Measurements from ENCODE around the gene CITED2.
"Not testable (repeated sequence)": the region's sequence is repeated elsewhere in the genome, so short reads cannot be mapped to it uniquely, and the experiment has no call there.

The CITED2 gene

GRCh38 chr6:139363797-139364196 lies 10.7 kb downstream of the CITED2 start:
- DNase-seq = not testable (repeated sequence)

DNA sequence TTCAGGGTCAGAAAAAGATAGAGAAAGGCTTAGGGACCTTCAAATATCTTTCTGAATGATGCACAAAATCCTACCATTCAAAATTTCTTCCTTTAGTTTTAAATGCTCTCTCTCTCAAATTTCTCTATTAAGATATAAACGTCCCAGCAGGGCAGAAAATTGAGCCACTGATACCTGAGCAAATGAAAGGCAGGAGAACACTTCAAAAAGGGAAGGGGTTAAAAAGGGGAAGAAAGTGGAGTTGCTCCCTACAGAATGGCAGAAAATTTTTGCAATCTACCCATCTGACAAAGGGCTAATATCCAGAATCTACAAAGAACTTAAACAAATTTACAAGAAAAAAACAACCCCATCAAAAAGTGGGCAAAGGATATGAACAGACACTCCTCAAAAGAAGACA lies 11.3 kb downstream of the CITED2 start:
- not testable (repeated sequence) for DNase-seq

GRCh38 chr6:139361211-139361610 lies 13.2 kb downstream of the CITED2 start:
- peak; percentile 16 for DNase-seq

GRCh38 chr6:139356924-139357323 lies 17.5 kb downstream of the CITED2 start:
- no peak for DNase-seq

DNA sequence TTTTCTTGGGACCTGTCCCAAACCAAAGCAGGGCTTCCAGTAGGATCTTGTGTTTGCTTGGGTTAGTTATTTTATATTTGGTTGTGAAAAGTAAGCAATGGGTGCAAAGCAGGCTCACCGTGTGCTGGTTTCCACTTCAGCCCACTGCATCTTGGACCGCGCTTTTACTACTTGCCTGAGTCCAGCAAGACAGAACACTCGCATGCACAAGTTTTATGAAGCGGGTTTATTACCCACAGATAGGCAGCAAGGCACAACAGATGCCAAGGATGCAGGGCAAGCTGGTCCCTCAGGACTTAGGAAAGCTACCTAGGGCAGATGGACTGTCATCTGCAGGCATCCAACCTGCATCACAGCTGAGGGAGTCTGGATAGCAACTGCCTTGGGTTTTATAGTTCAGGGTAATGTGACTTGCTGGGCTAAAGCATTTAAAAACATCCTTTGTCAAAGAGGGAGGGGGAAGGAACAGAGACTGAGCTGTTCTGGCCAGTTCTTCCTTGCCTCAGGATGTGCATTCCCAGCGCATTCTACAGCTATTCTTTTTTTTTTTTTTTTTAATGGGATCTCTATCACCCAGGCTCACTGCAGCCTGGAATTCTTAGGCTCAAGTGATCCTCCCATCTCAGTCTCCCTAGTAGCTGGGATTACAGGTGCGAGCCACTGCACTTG lies 18.5 kb downstream of the CITED2 start:
- no peak for DNase-seq

DNA sequence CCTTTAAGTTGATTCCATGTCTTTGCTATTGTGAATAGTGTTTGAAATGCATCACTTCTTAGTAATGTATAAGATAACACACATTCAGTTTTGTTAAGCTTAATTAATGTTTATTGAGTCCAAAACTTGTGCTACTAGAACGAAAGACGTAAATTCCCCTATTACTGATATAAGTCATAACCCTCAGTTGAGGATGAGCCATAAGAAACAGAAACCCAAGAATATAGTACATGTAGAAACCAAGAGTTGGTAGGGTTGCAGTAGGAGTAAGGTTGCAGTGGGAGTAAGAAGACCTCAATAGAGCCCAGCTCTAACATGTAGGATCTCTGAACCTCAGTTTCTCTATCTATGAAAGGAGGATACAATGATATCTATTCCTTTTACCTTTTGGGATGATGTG lies 19.3 kb downstream of the CITED2 start:
- DNase-seq = no peak

DNA sequence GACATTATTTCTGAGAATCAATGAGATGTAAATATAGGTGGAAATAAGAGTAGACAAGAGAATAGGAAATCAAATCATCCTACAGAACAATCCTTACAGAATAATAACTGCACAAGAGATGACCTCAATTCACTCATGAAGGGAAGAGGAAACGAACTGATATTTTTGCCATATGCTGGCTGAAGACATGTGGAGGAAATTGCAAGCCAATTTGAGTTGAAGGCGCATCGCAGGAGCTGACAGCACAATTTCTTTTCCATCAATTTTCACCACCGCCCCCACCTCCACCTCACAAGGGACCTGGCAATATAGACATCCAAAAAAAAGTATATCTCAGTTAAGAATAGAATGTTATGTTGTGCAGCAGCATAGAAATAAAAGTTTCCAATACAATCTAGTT lies 20.3 kb downstream of the CITED2 start:
- no peak for DNase-seq

- DNase-seq = no peak
Measured at GRCh38 chr6:139349464-139350020, 24.9 kb downstream of the CITED2 start.

GRCh38 chr6:139346392-139346791 lies 28.1 kb downstream of the CITED2 start:
- no peak for DNase-seq

GRCh38 chr6:139344186-139344963 lies 30.1 kb downstream of the CITED2 start:
- no peak for DNase-seq

DNA sequence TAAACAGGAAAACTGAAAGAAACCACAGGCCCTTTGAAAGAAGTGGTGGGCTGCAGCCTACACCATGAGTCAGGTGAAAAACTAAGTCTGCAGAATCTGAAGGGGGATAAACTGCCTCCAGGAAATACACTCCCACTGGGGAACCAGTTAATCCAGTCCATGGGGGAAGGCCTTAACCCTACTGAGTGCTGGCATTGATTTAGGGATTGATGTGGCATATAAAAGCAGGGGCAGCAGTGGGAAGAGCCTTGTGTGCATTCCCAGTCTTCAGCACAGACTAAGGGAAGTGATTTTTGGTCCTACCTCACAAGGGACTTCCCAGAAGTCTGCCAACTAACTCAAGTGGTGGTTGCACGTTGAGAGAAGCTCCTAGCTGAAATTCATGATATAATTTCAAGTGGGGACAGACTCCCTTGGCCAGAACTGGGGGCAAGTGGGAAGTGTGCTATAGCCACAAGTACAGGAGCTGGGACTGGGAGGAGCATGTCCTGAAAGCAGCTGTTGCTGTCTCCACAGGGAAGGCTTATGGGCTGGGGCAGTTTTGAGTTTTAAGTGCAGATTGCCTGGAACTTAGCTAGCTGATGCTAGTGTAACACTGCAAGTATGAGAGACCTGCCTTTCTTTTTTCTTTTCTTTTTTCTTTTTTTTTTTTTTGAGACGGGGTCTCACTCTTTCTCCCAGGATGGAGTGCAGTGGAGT lies 31.2 kb downstream of the CITED2 start:
- DNase-seq = no peak

- DNase-seq = no peak
Measured at GRCh38 chr6:139341060-139341459, 33.4 kb downstream of the CITED2 start.

- no peak for DNase-seq
Measured at GRCh38 chr6:139338795-139339194, 35.7 kb downstream of the CITED2 start.

DNA sequence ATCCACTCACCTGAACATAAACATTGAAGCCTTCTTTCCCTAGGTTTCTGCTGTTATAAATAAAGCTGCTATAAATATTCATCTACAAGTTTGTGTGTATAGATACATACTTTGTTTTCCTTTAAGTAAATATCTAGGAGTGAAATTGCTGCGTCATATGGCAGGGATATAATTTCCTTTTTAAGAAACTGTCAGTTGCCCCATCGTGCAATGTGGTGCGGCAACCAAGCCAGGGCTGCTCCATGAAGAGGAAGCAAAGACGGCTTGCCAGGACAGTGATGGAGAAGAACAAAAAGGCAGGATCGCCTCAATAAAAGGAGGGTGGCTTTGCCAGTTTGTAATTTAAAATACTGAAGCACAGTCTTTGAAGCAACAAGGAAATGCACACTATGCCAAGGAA lies 36.6 kb downstream of the CITED2 start:
- DNase-seq = no peak

DNA sequence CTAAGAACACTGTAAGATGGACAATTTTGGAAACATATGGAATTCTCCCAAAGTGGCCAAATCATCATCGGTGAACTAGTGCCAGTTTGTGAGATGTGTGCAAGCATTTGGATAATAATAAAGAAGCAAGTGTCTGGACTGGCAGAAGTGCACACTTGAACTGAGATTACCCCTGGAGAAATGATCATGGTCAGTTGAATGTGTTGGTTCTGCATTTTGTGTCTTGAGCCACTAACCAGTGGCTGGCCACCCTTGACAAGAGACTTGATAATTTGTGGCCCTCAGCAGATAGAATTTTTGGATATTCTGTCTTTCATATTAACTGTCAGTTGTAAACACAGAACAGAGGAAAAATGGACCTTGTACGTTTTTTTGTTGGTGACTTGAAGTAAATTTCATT lies 37.4 kb downstream of the CITED2 start:
- no peak for DNase-seq

GRCh38 chr6:139336488-139336887 lies 38.0 kb downstream of the CITED2 start:
- no peak for DNase-seq

DNA sequence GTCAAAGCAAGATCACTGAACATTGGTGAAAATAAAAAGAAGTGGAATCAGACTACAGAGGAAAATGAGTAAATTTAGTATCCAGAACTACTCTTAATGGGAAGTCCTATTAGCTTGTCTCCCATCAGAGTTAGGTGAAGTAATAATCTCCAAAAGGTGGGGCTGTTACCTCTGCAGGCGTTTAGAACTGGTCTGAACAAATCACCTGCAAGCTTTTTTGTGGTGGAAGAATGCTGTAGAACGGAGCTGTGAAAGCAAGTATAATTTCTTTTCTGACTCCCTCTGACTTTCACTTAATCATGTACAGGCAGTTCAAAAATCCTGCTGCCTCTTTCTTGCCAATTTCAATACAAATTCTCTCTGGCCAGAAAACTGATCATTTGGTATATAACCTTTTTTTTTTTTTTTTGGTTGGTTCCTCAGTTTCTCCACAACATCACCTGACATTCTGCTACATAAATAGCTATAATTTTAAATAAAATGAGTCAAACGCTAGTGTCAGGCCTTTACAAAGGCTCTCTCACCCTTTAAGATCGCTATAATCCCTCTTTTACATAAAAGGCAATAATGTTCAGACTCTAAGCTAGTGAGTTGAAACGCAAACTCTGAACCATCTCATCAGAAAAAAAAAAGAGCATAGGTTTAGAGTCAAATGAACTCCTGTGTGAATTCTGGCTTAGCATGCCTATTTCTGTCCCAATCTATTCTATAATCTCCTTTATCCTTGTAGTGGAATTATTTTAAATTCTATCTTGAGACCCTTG lies 38.8 kb downstream of the CITED2 start:
- no peak for DNase-seq

DNA sequence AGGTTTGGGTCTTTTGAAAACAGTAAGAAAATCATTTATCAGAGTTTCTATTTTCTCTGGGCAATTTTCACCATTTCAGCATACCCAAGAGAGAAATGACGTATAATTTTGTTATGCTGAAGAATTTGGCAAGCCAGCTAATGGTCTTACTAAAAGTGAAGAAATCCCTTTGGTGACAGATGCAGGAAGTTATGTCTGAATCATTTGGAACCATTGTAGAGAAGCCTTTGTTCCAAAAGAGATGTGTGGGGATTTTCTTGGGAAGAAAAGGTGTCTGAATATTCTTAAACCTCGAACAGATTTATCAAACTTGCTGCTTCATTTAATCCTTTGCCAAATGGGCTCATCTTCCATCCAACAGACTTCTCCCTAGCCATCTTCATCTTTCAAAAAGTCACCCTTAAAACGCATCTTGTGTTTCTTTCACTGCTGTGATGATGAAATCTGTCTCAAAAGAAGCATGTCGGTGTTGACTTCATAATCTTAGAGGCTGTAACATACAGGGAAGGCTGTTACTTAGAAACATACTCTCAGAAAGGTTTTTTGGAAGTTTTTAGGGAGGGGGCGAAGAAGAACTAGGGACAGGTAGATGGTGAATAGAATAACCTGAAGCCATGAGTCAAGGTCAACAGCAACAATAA lies 39.5 kb downstream of the CITED2 start:
- no peak for DNase-seq

GRCh38 chr6:139330826-139331500 lies 43.5 kb downstream of the CITED2 start:
- no peak for DNase-seq

GRCh38 chr6:139330306-139330705 lies 44.1 kb downstream of the CITED2 start:
- DNase-seq = no peak

GRCh38 chr6:139329224-139329623 lies 45.2 kb downstream of the CITED2 start:
- DNase-seq = no peak

- DNase-seq = no peak
Measured at GRCh38 chr6:139327038-139327437, 47.4 kb downstream of the CITED2 start.
